HG03558 (cell line): Measurements from ENCODE around the gene HLA-DRB1.
"Not testable (repeated sequence)": the region's sequence is repeated elsewhere in the genome, so short reads cannot be mapped to it uniquely, and the experiment has no call there.

ENCODE experiments used
- ATAC-seq: cut with Tn5 transposase; IDR thresholded peaks from one replicate; pipeline ENCODE4 v1.9.1; 2021; ENCODE audit warnings: moderate number of reproducible peaks; ENCODE audit not compliant: unreplicated experiment; ENCODE audit errors: extremely low read depth

HLA-DRB1 gene

DNA sequence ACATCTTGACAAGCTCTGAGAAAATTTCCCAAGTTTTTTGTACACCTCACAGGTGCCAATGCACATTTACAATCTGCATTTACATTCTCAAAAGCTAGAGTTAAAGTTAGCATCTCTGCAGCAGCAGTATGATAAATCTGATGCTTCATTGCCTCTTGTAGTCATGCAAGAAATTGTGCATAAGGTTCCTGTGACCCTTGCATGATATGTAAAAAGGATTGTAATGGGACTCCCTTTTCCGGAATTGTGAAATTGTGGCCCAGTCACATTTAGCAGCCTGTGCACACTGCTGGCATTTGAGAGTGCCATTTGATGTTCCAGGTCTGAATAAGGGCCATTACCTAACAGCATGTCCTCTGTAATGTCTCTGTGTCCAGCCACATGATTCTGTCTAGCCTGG is 24.1 kb downstream of the HLA-DRB1 start:
- no peak for ATAC-seq

DNA sequence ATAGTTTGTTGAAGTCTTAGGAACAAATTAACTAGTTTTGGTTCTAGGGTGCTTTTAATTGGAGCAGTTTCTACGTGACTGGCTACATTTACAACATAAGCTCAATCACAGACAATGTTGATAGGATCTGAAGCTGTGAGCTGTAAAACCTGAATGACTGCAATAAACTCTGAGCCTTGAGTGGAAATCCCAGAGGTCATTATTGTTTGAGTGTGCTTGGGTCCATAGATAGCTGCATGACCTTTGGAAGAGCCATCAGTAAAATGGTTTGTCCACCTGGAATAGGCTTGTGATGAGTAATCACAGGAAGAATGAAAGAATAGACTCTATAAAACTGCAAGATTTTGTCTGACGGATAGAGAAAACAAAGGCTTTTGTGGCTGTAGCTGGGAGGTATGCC is 26.7 kb downstream of the HLA-DRB1 start:
- no peak for ATAC-seq

DNA sequence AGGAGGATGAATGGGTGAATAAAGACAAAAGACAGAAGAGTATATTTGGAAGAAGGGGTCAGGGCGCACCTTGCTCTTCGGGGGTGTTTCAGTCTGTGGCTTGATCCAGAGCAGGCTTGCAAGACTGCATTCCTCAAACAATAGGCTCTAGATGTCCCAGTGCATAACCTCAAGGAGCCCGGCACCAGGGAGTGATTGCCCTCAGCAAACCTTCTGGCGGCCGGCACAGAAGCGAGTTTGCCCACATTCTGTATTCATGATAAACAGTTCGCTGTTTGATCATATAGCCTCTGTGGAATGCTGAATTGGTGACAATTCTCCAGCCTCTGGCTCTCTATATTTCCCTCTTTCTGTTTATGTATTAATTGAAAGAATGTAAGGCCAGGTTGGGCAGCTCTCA is 29.9 kb downstream of the HLA-DRB1 start:
- no peak for ATAC-seq

DNA sequence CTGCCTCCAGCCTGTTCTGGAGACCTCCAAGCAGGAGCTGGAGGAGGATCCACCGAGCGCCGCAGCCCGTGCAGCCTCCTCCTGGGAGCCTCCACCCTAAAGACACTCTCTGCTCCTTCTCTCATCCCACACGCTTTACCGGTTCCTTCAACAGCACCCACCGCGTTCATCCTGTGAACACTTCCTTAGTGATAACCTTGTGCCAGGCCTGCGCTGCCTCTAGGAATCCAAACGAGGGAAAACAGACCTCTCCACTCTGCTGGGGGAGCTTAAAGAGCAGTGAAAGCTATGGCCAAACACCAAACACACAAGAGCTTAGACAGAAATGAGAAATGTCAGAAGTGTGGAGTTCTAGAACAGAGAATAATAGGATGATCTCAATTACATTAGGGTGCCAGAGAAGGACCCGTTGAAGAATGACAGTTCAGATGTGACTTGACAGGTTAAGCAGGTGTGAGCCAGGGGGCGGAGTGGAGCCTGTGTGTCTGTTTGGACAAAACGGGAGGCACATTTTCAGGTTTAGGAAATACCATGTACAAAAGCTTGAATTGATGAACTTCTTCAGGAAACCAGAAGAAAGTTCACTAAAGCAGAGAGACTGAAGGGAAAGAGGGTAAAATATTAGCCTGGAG is 31.1 kb downstream of the HLA-DRB1 start:
- no peak for ATAC-seq

DNA sequence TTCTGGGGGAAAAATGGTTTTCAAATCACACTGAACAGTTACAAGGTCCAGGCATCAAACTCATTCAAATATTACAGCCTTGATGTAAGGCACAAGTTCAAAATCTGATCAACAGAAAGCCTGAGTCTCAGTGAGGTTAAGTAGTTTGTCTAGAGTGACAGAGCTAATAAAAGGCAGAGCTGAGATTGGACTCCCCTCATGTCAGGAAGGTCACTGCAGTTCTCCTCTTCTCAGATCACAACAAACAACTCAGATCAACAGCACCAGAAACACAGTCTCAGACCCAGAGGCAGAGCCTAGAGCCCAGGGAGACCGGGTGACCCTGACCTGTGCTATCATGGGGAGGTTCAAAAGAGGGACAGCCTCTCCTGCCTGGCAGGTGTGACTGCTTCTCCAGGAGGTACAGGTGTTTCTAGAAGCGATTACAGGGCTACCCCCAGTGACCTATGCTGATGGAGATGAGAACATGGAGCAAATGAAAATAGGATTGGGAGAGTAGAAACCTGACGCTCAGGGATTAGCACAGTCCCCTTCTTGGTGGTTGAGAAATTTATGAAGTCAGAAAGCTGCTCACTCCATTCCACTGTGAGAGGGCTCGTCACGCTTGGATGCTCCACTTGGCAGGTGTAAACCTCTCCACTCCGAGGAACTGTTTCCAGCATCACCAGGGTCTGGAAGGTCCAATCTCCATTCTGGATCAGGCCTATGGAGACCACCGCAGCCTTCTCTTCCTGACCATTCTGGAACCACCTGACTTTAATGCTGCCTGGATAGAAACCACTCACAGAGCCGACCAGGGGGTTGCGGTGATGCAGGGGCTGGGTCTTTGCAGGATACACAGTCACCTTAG is 35.3 kb downstream of the HLA-DRB1 start:
- ATAC-seq, result no peak

DNA sequence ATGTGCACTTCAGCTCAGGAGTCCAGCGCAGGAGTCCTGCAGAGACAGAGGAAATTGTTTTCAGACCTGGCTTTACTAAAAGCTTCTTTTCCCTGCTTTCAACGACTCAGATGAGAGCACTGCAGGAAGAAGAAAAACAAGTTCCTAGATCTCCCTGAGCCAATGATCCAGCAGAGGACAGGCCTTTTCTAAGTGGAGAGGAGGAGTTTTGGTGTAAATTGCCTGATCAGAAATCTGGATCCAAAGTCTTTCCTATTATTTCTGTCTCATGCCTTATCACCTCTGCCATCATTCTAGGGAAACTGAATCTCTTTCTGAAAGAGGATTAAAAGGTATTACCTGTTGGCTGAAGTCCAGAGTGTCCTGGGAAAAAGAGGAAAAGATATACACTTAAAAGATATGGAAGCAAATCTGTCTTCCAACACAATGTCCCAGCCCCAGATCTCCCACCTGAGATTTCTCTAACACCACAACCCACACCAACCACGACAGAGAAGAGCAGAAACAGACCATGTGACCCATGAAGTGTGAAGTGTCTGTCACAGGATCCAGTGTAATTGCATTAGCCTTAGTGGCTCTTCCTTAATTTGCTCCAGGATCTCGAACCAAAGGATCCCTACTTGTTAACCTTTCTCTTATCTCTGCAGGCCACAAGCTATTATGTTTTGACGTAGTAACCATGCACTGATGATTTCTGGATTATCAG is 36.5 kb downstream of the HLA-DRB1 start:
- ATAC-seq, result no peak

DNA sequence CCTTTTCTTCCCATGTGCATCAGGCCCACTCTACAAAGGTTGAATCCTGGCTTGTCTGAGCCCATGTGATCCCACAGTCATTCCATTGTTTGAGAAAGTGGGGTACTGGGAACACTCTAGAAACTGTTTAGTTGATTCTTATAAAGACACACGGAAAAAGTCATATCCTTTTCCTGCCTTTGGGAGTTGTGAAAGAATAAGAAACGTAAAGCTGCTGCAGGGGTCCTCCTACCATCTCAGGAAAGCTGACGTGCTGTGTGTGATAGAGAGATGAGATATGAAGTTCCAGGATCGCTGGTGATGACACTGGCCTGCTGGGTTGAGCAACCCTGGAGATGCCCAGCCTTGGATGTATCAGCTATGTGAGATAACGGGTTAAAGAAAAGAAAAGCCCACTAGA is 38.2 kb downstream of the HLA-DRB1 start:
- ATAC-seq, result no peak

DNA sequence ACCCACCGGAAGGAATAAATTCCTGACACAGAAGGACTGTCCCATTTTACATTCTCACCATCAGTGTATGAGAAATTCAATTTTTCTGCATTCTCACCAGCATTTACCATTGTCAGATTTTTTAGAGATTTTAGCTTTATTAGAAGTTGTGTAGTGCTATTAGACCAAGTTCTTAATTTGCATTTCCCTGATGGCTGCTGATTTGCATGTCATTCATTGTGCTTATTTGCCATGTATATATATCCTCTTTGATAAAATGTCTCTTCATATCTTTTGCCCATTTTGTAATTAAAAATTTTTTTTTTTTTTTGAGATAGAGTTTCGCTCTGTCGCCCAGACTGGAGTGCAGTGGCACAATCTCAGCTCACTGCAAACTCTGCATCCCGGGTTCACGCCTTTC is 49.8 kb downstream of the HLA-DRB1 start:
- ATAC-seq, result no peak

DNA sequence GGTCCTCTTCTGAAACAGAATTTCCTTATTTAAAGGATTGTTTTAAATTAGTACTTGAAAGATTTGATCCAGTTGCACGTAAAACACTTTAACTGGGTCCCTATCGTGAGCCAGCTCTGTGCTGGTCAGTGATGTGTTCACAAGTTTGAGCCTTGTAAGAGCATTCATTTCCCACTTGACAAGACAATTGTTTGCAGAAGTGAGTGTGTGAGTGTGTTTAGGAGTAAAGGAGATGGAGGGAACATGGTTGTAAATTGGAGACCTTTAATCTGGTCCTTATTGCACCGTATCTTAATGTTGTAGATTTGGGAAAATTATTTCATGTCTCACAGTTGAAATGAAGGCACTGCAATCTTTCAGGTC is 59.2 kb downstream of the HLA-DRB1 start:
- ATAC-seq, result not testable (repeated sequence)

DNA sequence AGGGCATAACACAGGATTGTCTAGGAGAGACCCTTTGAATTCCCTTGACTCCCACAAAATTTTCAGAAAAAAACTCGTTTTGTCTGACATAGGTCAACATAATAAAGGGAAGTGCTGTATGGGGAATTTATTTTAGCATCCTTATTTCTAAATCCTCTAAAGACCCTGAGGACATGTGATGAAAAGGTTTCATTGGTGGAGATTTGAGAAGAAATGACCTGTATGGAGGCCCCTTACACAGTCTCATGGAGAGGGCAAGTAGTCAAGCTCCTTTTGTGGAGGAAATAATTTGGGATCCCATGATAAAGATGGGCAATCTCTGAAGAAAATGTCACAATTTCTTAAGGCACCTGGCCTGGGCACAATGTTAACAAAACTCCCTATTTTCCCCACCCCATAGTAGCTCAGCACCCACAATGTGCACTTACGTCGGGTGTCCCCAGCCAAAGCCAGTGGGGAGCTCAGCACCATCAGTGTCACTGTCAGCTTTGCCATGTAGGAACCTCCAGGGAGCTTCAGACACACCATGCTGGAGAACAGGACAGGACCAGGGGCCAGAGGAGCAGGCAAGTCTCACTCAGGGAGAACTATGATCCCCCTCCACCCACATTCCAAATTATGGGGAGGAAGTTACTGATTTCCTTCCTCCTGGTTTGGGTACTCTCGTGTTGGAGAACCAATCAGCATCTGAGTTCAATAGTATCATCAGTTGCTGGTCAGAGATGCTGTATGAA is 59.8 kb downstream of the HLA-DRB1 start, which contains the start of gene HLA-DRB5:
Gene HLA-DRB5 (minus strand): TSS at position 591 of the 734 bp plus-strand sequence. CDS start 63 bp downstream, at position 528.
- no peak for ATAC-seq
